ENCODE measurements around the gene RNF130.

DNA sequence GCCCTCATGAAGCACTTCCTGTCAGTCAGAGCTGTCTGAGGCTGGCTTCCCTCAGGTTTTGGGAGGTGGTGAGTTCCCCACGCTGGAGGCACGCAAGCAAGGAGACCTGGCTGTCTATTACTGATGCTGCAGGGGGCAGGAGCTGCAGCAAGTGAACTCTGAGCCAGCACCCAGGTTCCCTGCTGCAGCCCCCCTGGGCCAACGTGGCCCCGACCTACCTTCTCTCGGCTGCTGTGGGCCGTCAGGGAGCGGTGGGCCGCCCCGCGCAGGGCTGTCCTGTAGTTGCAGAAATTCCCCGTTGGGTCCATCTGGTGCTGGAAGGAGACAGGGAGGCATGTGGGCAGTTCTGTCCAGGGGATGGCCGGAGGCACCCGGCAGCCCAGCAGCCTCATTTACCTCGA is 46.8 kb upstream of the RNF130 start:
- TF ChIP-seq FOXM1 (IDR thresholded peaks at IDR 0.05; ENCODE audit: borderline replicate concordance, low read depth): no peak
- no peak for TF ChIP-seq YY1 (IDR thresholded peaks at IDR 0.05; ENCODE audit: low read depth)
